Measurements from ENCODE around the gene PNKD. TPM values are rescaled to one million over a fixed set of nuclear protein-coding genes. Genes with fewer than 3 reads are reported as not detected.
A peak's percentile ranks its signal among the peaks of the same experiment; 100 is the strongest.

PNKD gene, protein sequence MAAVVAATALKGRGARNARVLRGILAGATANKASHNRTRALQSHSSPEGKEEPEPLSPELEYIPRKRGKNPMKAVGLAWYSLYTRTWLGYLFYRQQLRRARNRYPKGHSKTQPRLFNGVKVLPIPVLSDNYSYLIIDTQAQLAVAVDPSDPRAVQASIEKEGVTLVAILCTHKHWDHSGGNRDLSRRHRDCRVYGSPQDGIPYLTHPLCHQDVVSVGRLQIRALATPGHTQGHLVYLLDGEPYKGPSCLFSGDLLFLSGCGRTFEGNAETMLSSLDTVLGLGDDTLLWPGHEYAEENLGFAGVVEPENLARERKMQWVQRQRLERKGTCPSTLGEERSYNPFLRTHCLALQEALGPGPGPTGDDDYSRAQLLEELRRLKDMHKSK
- total RNA-seq: 40.3 and 42.3 TPM in 2 replicates
- long read RNA-seq, partial matches to known transcripts: 0 of 4 reads
- long read RNA-seq, other reads (novel, unspliced or antisense): 0 of 4 reads

DNA sequence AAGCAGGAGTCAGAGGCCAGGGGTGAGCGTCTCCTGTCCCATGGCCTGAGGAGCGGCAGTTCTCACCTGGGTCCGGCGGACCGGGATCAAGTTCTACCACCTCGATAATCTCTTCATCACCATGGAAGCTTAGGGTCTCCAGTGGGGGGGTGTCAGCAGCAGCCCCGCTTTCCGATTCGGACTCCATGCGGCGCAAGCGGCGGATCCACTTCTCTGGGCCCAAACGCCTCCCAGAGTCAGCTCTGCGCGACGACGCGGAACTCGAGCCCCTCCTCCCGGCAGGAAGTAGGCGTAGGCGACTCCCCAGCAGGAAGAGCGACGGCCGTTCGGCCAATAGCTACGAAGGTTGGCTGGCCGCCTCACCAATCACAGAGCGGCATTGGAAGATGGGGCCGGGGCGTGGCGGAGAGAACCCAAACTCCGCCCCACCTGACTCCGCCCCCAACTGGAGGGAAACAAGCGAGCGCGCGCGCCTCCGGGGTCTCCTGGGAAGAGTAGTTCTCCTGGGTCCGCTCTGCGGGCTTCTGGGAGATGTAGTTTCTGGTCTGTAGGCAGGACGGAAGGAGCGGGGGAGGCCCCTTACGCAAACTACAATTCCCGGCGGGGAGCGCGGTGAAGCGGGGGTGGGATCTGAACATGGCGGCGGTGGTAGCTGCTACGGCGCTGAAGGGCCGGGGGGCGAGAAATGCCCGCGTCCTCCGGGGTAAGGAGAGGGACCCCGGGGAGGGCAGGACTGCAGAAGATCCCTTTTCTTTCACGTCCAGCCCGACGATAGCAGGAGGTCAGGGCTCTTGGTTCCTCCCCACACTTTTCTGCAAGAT is at the start of gene PNKD, which contains the start of gene AAMP:
Gene PNKD (plus strand): TSS at position 620 of the 821 bp plus-strand sequence. CDS start 17 bp downstream, at position 637.
Gene AAMP (minus strand): TSS at position 238 of the 821 bp plus-strand sequence. CDS start 51 bp downstream, at position 187.
- H3K9me3 Mint-ChIP-seq: no peaks in the 10 kb centered on the region
- TF ChIP-seq, protein P1, sequence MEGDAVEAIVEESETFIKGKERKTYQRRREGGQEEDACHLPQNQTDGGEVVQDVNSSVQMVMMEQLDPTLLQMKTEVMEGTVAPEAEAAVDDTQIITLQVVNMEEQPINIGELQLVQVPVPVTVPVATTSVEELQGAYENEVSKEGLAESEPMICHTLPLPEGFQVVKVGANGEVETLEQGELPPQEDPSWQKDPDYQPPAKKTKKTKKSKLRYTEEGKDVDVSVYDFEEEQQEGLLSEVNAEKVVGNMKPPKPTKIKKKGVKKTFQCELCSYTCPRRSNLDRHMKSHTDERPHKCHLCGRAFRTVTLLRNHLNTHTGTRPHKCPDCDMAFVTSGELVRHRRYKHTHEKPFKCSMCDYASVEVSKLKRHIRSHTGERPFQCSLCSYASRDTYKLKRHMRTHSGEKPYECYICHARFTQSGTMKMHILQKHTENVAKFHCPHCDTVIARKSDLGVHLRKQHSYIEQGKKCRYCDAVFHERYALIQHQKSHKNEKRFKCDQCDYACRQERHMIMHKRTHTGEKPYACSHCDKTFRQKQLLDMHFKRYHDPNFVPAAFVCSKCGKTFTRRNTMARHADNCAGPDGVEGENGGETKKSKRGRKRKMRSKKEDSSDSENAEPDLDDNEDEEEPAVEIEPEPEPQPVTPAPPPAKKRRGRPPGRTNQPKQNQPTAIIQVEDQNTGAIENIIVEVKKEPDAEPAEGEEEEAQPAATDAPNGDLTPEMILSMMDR (conservative IDR thresholded peaks at IDR 0.05): no peak
- H3K27me3 Mint-ChIP-seq (ENCODE audit: low read depth): no peaks in the 10 kb centered on the region
- peaks cover 38% of the 10 kb centered on the region for H3K4me1 Mint-ChIP-seq
- H3K4me3 Mint-ChIP-seq: peak within 1 kb of the TSS; percentile 98
- H3K36me3 Mint-ChIP-seq (ENCODE audit: low read depth): peaks cover 7% of the 10 kb centered on the region
- peak within 1 kb of the TSS; percentile 95 for H3K27ac Mint-ChIP-seq (ENCODE audit: unreplicated experiment)
- DNase-seq (ENCODE audit: low read depth, low spot score): peak; percentile 100

DNA sequence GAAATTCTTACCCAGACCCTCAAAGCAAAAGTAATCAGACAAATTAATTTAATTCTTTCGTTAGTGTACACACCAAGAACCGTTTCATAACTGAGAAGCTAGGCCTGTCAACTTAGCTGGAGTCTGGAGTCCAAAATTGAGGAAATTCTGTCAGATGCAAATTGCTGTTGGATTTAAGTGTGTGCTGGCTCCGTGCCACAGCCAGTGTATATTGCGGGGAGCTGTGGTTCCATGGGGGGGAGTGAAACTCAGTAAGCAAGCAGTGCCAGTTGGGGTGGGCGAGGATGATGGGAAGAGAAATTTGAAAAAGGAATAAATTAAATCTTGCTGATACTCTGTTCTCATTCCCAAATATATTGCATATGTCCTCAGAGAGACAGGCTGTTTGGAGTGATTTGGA is 49.3 kb upstream of the PNKD start:
- Mint-ChIP-seq H3K9me3 (no peaks in the 10 kb centered on the region), H3K27ac (ENCODE audit: unreplicated experiment) (no peak overlapping the region), H3K27me3 (ENCODE audit: low read depth) (no peaks in the 10 kb centered on the region), H3K4me3 (peak overlapping the region; percentile 20), H3K36me3 (ENCODE audit: low read depth) (no peaks in the 10 kb centered on the region), H3K4me1 (peaks cover 35% of the 10 kb centered on the region)
- no peak for DNase-seq (ENCODE audit: low read depth, low spot score)
- TF ChIP-seq, protein P1 (conservative IDR thresholded peaks at IDR 0.05): no peak

DNA sequence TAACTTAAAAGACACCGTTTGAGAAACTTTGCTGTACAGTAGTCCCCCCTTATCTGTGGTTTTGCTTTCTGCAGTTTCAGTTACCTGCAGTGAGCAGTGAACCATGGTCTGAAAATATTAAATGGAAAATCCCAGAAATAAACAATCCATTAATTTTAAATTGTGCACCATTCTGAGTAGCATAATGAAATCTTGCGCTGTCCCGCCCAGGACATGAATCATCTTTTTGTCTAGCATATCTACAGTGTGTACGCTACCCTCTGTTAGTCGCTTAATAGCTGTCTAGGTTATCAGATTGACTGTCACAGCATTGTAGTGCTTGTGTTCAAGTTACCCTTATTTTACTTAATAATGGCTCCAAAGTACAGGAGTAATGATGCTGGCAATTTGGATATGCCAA is 47.3 kb upstream of the PNKD start:
- TF ChIP-seq, protein P1 (conservative IDR thresholded peaks at IDR 0.05): no peak
- Mint-ChIP-seq H3K27me3 (ENCODE audit: low read depth) (no peaks in the 10 kb centered on the region), H3K9me3 (no peaks in the 10 kb centered on the region), H3K4me3 (no peak overlapping the region), H3K36me3 (ENCODE audit: low read depth) (no peaks in the 10 kb centered on the region), H3K4me1 (peaks cover 23% of the 10 kb centered on the region), H3K27ac (ENCODE audit: unreplicated experiment) (no peak overlapping the region)
- DNase-seq (ENCODE audit: low read depth, low spot score): no peak

DNA sequence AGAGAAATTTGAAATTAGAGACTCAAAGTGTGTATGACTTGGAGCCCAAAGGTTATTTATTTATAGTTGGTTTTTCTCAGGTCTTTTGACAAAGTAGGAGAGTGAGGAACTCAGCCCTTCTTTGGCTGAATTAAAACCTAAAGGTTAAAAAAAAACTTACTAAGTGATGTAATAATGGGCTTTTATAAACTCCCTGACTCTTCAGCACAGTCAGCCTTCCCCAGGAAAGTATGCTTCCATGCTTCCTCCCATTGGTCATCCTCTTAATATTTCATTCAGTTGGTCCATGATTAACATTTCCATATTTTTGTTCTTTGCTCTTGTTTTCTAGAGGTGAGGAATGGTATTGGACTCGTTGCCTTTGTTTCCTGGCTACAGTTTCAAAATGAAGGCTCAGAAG is 46.1 kb upstream of the PNKD start:
- Mint-ChIP-seq H3K27ac (ENCODE audit: unreplicated experiment) (no peak overlapping the region), H3K4me1 (peaks cover 12% of the 10 kb centered on the region)
- TF ChIP-seq, protein P1 (conservative IDR thresholded peaks at IDR 0.05): no peak

DNA sequence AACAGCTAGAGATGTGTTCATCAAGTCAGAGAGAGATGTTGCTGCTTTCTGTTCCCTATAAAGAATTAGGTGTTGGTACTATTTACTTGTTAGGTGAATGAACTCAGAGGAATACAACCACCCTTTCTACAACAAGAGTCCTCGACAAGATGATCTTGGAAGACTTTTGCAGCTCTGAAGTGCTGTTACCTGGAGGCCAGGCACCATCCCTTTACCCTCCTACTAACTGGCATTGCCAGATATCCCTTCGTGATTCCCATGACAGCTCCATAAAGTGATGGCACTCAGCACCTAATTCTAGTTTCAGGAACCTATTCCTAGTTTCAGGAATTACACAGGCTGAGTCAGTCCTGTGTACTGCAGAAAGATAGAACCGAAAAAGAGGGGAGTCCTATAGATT is 43.4 kb upstream of the PNKD start:
- no peak overlapping the region for H3K4me3 Mint-ChIP-seq
- peaks cover 5% of the 10 kb centered on the region for H3K4me1 Mint-ChIP-seq
- TF ChIP-seq, protein P1 (conservative IDR thresholded peaks at IDR 0.05): no peak

More for the DNA sequence above, 46.1 kb upstream of the PNKD start:
- Mint-ChIP-seq H3K4me3 (no peak overlapping the region), H3K36me3 (ENCODE audit: low read depth) (no peaks in the 10 kb centered on the region), H3K27me3 (ENCODE audit: low read depth) (no peaks in the 10 kb centered on the region), H3K9me3 (no peaks in the 10 kb centered on the region)
- no peak for DNase-seq (ENCODE audit: low read depth, low spot score)

More for the DNA sequence above, 43.4 kb upstream of the PNKD start:
- H3K27ac Mint-ChIP-seq (ENCODE audit: unreplicated experiment): no peak overlapping the region
- no peak for DNase-seq (ENCODE audit: low read depth, low spot score)
- peaks cover 12% of the 10 kb centered on the region for H3K36me3 Mint-ChIP-seq (ENCODE audit: low read depth)
- no peaks in the 10 kb centered on the region for H3K27me3 Mint-ChIP-seq (ENCODE audit: low read depth)
- H3K9me3 Mint-ChIP-seq: no peaks in the 10 kb centered on the region
